Measurements from ENCODE around the gene PAPOLA.

The PAPOLA gene

GRCh38 chr14:96494331-96494730 lies 7.9 kb upstream of the PAPOLA start:
- Histone ChIP-seq H3K9me2 (replicated peaks; ENCODE audit: insufficient read depth, low read length) (no peaks in the 10 kb centered on the region), H3K4me2 (ENCODE audit: low read depth, low read length) (no peak overlapping the region), H3K36me3 (replicated peaks; ENCODE audit: insufficient read depth, low read length) (no peaks in the 10 kb centered on the region), H4K20me1 (ENCODE audit: insufficient read depth, low read length) (no peaks in the 10 kb centered on the region), H3F3A (ENCODE audit: insufficient read depth, low read length) (0 out of 2 replicates have a peak, but pooled peaks cover 3% of the 10 kb centered on the region), H3K27ac (ENCODE audit: low read length) (no peak overlapping the region), H3K4me1 (ENCODE audit: low read length) (peaks cover 10% of the 10 kb centered on the region), H2AFZ (ENCODE audit: low read length) (no peak overlapping the region), H3K79me2 (ENCODE audit: low read length) (no peaks in the 10 kb centered on the region), H3K9ac (ENCODE audit: low read length) (no peak overlapping the region), H3K4me3 (ENCODE audit: low read length) (no peak overlapping the region), H3K27me3 (replicated peaks; ENCODE audit: insufficient read depth, low read length) (no peaks in the 10 kb centered on the region), H3K9me3 (replicated peaks; ENCODE audit: insufficient read depth, low read length) (no peaks in the 10 kb centered on the region)
- TF ChIP-seq EZH2 (optimal IDR thresholded peaks at IDR 0.05; ENCODE audit: low read depth, low read length) = no peak
- TF ChIP-seq CTCF (IDR thresholded peaks at IDR 0.05; ENCODE audit: low read length) = no peak
- no peak for TF ChIP-seq EZH2phosphoT487 (IDR thresholded peaks at IDR 0.05; ENCODE audit: low read length)
- no peak for DNase-seq

- Histone ChIP-seq H3K4me1 (ENCODE audit: low read length) (peaks cover 10% of the 10 kb centered on the region), H3K36me3 (replicated peaks; ENCODE audit: insufficient read depth, low read length) (no peaks in the 10 kb centered on the region), H2AFZ (ENCODE audit: low read length) (peak overlapping the region; percentile 42; the same call in 1 of the 2 replicates), H3K27me3 (replicated peaks; ENCODE audit: insufficient read depth, low read length) (no peaks in the 10 kb centered on the region), H3K79me2 (ENCODE audit: low read length) (no peaks in the 10 kb centered on the region), H3F3A (ENCODE audit: insufficient read depth, low read length) (0 out of 2 replicates have a peak, but pooled peaks cover 3% of the 10 kb centered on the region), H3K4me3 (ENCODE audit: low read length) (no peak overlapping the region; the same call in 1 of the 2 replicates), H3K27ac (ENCODE audit: low read length) (peak overlapping the region; percentile 59; the same call in 1 of the 2 replicates), H3K9me2 (replicated peaks; ENCODE audit: insufficient read depth, low read length) (no peaks in the 10 kb centered on the region), H3K4me2 (ENCODE audit: low read depth, low read length) (peak overlapping the region; percentile 54), H3K9ac (ENCODE audit: low read length) (peak overlapping the region; percentile 6; the same call in 1 of the 2 replicates), H4K20me1 (ENCODE audit: insufficient read depth, low read length) (no peaks in the 10 kb centered on the region), H3K9me3 (replicated peaks; ENCODE audit: insufficient read depth, low read length) (no peaks in the 10 kb centered on the region)
- DNase-seq = peak; percentile 13
- TF ChIP-seq CTCF (IDR thresholded peaks at IDR 0.05; ENCODE audit: low read length) (no peak), EZH2phosphoT487 (IDR thresholded peaks at IDR 0.05; ENCODE audit: low read length) (no peak), EZH2 (optimal IDR thresholded peaks at IDR 0.05; ENCODE audit: low read depth, low read length) (no peak)
These were observed 5.1 kb upstream of the PAPOLA start for GRCh38 chr14:96497087-96497486.

GRCh38 chr14:96497586-96497985 lies 4.6 kb upstream of the PAPOLA start:
- Histone ChIP-seq H3K36me3 (replicated peaks; ENCODE audit: insufficient read depth, low read length) (no peaks in the 10 kb centered on the region), H2AFZ (ENCODE audit: low read length) (no peak overlapping the region), H3F3A (ENCODE audit: insufficient read depth, low read length) (0 out of 2 replicates have a peak, but pooled peaks cover 3% of the 10 kb centered on the region), H3K4me1 (ENCODE audit: low read length) (peaks cover 10% of the 10 kb centered on the region), H4K20me1 (ENCODE audit: insufficient read depth, low read length) (no peaks in the 10 kb centered on the region), H3K9me2 (replicated peaks; ENCODE audit: insufficient read depth, low read length) (no peaks in the 10 kb centered on the region), H3K4me2 (ENCODE audit: low read depth, low read length) (peak overlapping the region; percentile 54), H3K27ac (ENCODE audit: low read length) (peak overlapping the region; percentile 59; the same call in 1 of the 2 replicates), H3K79me2 (ENCODE audit: low read length) (peaks cover 4% of the 10 kb centered on the region), H3K9me3 (replicated peaks; ENCODE audit: insufficient read depth, low read length) (no peaks in the 10 kb centered on the region), H3K27me3 (replicated peaks; ENCODE audit: insufficient read depth, low read length) (no peaks in the 10 kb centered on the region), H3K9ac (ENCODE audit: low read length) (no peak overlapping the region), H3K4me3 (ENCODE audit: low read length) (no peak overlapping the region)
- DNase-seq = no peak
- no peak for TF ChIP-seq CTCF (IDR thresholded peaks at IDR 0.05; ENCODE audit: low read length)
